NOMO-1 treated with DMSO at 0.1 percent for 48 hours (cell line): ENCODE measurements around the gene ZNF346.

ENCODE experiments used
- DNase-seq: peaks from one replicate; lab custom pipeline; 2025; ENCODE audit not compliant: unreplicated experiment; lab: John Stamatoyannopoulos, UW

Gene ZNF346

DNA sequence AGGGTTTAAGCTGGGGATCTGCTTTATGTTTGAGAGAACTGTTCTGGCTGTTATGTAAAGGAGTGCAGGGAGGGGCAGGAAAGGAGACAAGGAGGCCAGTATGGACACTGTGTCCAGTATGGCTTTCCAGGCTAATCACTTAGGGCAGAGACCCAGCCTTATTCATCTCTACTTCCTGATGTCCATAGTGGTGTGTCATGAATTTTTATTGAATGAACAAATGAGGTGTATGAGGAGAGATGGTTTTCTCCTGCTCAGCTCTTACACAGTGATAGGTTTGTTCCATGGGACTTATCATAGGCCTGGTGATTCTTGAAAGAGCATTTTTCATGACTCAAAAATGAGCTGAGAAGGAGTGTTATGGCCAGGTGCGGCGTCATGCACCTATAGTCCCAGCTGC is 43.7 kb downstream of the ZNF346 start:
- DNase-seq, result no peak

DNA sequence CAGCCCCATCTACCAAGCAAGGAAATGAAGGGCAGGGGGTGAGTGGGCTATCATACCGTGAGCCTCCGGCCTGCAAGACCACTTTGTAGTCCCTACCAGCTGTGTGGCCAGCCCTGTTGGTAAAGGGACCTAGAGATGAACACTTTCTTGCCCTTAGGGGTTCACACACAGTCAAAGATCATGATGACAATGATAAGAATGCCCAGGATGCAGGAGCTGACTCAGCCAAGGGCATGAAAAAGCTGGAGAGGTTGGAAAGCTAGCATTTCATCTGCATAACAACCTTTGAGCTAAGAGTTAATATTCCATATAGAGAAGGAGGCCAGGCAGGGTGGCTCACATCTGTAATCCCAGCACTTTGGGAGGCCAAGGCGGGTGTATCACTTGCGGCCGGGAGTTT is 45.0 kb downstream of the ZNF346 start:
- DNase-seq, result no peak

DNA sequence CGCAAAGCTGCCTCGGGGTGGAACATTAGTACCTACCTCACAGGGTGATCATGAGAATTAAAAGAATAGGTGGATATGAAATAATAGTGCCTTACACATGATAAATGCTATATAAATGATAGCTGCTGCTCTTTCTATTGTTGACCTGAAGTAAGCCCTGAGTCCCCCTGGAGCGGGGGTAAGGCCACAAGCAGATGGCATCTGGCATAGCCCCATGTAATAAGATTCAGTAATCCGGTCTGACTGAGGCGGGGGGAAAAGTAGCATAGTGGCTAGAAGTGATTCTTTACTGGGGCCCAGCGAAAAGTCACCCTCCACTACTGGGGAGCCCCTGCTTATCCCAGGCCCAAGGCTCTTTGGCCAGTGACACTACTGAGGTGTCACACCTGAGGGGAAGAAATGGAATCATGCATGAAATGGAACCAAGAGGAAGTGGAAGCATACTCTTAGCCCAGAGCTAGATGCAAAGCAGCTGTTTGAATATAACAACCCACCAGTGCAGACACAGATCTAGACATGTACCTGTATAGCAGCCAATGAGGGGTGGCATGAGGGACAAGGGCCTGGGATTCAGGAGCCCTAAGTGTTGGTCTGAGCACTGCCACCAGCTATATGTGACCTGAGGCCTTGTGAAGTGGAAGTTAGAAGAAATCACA is 48.2 kb downstream of the ZNF346 start:
- no peak for DNase-seq

DNA sequence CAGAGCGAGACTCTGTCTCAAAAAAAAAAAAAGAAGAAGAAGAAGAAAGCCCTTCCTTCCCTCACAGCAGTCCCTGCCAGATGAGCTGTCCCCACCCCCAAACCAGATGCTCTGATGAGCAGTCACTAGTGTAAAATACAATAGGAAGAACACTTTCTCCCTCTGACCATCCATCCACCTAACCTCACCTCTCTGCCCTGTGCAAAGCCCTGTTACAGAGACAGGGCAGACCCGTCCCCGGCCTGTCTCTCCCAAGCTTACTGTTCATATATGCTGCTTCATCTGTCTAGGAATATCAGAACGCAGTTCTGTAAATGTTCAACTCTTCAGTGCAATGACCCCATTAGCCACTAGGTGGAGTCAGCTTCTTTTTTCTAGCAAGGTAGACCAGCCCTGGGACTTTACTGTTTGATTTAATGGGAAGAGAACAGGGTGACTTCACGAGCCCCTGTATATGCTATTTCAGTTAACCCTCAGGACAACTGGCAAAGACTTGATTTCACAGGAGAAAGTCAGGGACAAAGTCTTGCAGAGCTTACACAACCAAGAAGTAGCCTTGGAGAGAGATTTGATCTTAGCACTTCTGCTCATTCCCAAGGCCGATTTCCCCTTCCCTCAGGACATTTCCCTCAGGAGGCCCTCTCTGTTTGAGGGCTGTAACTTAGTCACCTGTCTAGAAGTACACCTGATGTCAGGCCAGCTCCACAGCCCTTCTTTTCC is 49.3 kb downstream of the ZNF346 start:
- peak; percentile 58 for DNase-seq

DNA sequence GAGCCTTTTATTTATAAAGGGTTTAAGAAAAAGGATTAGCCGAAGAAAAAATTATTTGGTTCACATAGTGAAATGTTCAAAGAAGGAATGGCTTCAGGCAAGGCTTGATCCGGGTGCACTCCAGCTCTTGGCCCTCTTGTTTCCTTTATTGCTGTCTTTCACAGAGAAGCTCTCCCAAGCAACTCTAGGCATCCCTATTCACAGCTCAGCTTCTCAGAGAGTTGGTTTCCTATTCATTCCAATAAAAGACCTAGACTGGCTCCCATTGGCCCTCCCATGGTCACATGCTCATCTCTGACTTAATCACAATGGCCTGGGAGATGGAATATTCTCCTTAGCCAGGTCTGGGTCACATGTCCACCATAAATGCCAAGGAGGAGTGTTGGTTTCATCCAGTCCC is 54.8 kb downstream of the ZNF346 start:
- DNase-seq, result no peak

DNA sequence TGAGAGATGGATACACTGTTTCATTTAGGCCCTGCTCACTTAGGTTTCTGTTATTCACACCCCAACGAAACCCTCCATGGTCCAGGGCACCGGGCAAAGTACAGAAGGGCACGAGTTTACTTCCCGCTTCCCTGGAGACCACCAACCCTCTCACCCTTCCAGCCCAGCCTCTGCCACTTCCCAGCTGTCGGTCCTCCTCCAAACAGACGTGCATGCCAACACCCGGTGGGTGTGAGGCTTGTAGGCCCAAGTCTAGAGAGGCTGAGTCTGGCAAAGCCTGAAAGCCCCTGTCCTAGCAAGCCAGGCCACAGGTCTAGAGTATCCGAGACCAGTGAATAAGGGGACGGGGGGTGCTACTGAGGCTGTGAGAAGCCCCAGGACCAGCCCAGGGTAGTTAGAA is 57.1 kb downstream of the ZNF346 start:
- DNase-seq, result no peak

DNA sequence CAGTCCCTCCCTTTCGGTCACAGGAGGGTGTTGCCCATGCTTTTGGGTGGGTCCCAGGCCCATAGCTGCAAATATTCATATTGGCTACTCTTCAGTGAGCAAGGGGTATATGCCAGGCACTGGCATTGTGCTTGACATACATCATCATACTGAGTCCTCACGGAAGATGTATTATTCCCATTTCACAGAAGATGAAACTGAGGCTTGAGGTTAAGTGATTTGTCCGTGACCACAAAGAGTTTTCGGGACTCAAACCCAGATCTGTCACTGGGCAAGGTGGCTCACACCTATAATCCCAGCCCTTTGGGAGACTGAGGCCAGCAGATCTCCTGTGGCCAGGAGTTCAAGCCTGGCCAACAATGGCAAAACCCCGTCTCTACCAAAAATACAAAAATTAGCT is 57.8 kb downstream of the ZNF346 start:
- no peak for DNase-seq

DNA sequence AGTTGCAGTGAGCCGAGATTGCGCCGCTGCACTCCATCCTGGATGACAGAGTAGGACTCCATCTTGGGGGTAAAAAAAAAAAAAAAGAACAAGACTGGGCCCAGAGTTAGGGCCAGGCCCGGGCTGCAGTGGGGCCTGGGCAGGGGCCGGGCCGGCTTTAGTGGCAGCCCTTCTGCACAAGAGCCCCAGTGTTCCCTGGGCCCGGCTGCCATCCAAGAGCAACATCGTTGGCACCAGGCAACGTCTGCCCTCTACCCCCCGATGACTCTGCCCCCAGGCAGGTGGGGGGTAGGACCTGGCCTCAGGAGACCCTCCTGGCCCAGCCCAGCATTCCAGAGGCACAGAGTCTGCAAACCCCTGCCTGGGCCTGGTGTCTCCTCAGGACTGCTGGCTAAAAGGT is 59.4 kb downstream of the ZNF346 start:
- no peak for DNase-seq

DNA sequence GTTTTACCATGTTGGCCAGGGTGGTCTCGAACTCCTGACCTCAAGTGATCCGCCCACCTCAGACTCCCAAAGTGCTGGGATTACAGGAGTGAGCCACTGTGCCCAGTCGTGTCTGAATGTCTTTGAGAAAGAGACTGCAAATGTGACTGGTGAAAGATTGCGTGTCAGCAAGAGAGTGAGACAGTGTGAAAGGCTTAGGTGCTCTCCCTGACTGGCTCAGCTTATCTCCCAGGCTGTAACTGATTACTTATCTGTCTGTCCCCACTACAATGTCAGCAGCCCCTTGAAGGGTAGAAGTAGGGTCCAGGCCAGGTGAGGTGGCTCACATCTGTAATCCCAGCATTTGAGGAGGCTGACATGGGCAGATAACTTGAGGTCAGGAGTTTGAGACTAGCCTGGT is 60.9 kb downstream of the ZNF346 start:
- DNase-seq, result no peak

DNA sequence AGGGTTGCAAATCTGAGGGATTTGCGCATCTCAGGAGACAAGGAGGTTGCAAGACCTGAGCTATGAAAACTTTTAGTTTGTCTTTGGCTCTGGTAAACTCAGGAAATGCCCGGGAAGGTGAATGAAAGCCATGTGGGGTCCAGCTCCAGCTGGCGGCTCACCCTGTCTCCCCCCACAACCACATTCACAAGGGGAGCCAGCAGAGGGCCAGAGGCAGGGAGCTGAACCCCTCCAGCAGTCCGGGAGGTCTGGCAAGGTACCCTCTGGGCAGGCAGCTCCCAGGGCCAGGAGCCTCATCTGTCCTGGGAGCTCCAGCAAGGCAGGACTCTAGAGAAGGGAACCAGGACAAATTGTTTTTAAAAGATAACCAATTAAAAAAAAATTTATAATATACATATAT is 61.7 kb downstream of the ZNF346 start:
- DNase-seq, result no peak

DNA sequence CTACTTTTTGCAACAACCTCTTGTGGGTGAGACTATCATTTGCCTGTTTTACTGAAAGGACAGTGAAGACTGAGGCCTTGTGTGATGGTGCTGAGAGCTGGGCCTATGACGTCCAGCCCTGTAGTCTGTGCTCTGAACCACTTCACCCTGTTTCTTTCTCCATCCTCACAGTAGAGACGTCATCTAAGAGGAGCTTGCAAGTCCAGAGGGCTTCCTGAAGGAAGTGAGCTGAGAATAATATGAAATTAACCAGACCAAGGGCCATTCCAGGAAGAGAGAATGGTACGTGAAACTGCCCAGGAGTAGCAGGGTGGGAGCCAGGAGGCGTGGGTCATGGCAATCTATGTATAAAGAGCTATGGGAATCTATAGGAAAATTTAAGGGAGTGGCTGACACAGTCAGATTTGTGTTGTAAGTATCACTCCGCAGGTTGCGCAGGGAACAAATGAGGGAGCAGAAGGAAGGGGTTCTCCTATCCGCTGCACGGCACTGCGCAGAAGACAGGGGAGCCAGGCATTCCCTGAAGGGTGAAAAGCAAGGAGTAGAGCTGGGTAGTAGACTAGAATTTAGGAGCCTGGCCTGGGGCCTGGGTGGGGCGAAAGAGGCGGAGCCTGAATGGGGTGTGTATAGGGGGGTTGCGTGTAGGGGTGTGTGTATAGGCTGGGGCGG is 63.6 kb downstream of the ZNF346 start:
- DNase-seq, result no peak

DNA sequence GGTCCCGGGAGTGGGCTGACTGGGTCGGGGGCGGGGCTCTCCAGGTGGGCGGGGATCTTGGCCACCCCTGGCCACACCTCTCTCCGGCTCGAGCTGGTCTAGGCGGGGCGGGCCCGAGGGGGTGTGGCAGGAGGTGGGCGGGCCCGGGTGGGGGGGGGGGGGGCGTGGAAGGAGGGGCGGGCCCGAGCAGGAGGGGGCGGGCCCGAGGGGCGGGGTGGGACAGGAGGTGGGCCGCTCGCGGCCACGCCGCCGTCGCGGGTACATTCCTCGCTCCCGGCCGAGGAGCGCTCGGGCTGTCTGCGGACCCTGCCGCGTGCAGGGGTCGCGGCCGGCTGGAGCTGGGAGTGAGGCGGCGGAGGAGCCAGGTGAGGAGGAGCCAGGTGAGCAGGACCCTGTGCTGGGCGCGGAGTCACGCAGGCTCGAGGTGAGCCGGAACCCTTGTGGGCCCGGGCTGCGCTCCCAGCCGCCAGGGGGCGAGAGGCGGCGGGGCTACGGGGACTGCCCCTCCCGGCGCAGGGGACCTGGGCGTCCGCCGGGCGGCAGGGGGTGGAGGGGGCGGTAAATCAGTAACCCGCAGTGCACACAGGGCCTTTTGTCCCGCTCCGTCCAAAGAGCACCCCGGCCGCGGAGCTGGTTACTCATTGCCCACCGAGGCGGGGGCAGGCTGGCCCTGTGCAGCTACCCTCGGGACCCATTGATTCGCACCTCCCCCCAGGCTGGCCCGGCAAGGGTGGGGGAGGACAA is 64.3 kb downstream of the ZNF346 start, which contains the start of gene FGFR4:
Gene FGFR4, plus strand, starts transcription at position 262 of the 744 bp plus-strand sequence. CDS start 2,688 bp downstream, outside the sequence.
- peak; percentile 47 for DNase-seq

DNA sequence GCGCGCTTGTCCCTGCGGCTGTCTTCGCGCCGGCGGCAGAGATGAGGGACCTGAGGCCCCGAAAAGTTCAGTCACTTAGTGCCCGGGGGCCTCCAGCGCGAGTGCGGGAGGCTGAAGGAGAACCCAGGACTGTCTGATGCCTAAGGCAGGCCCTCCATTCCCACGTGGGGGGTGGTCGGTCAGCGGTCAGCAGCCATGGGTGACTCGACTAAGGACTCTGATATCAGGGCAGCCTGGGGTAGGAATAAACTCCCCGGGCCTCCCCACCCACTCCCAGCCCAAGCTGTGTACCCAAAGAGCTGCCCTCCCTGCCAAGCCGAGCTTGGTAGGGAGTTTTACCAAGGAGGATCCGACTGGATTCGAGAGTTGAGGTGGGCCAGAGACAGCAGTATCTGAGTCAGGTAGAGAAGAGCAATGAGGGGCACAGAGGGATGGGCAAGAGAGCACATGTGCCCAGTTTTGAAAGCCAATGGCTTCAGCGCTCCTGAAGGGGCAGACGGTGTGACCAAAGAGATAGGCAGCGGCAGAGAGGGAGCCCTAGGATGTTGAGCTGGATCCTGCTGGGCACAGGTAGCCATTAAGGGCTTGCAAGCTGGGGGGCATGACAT is 65.0 kb downstream of the ZNF346 start:
- DNase-seq, result no peak

DNA sequence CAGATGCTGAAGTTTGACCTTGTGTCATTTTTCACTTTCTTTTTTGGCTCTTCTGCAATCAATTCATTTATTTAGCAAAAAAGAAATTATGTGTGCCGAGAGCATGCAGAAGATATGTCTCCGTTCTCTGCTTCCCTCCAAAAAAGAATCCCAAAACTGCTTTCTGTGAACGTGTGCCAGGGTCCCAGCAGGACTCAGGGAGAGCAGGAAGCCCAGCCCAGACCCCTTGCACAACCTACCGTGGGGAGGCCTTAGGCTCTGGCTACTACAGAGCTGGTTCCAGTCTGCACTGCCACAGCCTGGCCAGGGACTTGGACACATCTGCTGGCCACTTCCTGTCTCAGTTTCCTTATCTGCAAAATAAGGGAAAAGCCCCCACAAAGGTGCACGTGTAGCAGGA is 66.6 kb downstream of the ZNF346 start:
- no peak for DNase-seq

DNA sequence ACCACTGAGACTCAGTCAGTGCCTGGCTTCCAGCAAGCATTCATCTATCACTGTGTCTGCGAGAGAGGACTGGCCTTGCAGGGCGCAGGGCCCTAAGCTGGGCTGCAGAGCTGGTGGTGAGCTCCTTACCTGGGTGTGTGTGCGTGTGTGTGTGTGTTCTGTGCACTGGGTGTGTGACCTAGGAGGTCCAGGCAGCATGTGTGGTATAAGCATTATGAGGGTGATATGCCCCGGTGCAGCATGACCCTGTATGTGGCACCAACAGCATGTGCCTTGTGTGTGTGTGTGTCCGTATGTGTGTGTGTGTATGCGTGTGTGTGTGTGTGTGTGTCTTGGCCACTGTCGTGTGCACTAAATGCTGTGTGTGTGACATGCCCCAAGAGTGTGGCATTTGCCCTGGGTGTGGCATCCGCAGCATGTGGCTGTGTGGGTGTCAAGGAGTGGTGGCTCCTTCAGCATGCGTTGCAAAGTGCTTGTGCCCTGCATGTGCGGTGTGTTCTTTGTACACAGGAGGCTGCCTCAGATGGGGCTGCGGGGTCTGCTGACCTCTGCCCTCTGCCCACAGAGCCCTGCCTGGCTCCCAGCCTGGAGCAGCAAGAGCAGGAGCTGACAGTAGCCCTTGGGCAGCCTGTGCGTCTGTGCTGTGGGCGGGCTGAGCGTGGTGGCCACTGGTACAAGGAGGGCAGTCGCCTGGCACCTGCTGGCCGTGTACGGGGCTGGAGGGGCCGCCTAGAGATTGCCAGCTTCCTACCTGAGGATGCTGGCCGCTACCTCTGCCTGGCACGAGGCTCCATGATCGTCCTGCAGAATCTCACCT is 67.5 kb downstream of the ZNF346 start:
- no peak for DNase-seq

DNA sequence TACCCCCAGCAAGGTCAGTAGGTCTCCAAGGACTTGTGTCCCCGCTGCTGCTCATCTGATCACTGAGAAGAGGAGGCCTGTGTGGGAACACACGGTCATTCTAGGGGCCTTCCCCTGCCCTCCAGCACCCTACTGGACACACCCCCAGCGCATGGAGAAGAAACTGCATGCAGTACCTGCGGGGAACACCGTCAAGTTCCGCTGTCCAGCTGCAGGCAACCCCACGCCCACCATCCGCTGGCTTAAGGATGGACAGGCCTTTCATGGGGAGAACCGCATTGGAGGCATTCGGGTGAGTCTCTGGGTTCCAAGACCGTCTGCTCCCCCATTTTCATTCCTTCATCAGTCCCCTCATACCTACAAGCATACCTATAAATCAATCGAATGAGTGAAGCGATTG is 68.3 kb downstream of the ZNF346 start:
- DNase-seq, result no peak

DNA sequence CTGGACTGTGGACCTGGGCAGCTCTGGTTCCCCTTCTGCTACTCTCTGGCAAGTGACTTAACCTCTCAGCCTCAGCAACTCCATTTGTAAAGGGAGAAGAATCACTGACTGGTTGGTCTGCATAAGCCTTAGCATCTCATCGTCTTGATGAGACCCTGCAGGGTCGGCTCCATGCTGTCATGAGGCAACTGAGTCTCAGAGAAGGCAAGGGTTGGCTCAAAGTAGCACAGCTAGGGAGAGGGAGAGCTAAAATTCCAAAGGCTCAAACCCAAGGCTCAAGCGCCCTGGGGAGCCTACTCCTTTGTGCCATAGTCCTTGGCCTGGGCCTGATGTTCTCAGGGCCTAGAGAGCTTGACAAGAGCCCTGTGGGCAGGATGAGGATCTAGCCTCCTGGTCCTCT is 68.7 kb downstream of the ZNF346 start:
- DNase-seq, result no peak

DNA sequence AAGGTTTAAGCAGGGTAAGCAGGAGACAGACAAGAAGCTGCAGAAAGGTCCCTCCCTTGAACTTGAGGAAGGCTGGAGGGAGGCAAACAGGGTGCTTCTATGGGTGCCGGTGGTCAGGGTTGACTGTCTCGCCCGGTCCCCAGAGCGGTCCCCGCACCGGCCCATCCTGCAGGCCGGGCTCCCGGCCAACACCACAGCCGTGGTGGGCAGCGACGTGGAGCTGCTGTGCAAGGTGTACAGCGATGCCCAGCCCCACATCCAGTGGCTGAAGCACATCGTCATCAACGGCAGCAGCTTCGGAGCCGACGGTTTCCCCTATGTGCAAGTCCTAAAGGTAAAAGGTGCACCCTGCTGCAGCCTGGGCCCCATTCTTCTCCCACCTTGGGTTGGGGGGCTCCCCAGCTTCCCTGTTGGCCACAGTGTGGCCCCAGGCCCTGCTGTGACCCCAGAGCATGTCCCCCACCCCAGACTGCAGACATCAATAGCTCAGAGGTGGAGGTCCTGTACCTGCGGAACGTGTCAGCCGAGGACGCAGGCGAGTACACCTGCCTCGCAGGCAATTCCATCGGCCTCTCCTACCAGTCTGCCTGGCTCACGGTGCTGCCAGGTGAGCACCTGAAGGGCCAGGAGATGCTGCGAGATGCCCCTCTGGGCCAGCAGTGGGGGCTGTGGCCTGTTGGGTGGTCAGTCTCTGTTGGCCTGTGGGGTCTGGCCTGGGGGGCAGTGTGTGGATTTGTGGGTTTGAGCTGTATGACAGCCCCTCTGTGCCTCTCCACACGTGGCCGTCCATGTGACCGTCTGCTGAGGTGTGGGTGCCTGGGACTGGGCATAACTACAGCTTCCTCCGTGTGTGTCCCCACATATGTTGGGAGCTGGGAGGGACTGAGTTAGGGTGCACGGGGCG is 69.9 kb downstream of the ZNF346 start:
- DNase-seq, result no peak

DNA sequence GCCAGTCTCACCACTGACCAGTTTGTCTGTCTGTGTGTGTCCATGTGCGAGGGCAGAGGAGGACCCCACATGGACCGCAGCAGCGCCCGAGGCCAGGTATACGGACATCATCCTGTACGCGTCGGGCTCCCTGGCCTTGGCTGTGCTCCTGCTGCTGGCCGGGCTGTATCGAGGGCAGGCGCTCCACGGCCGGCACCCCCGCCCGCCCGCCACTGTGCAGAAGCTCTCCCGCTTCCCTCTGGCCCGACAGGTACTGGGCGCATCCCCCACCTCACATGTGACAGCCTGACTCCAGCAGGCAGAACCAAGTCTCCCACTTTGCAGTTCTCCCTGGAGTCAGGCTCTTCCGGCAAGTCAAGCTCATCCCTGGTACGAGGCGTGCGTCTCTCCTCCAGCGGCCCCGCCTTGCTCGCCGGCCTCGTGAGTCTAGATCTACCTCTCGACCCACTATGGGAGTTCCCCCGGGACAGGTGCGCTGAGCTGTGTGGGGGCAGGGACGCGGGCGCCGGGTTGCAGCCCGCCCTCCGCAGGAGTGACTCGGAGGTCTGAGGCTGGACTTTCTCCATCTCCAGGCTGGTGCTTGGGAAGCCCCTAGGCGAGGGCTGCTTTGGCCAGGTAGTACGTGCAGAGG is 70.7 kb downstream of the ZNF346 start:
- DNase-seq, result no peak
